Stimulated activated CD4-positive, alpha-beta T cell treated with anti-CD3 and anti-CD28 coated beads, Interleukin-12 subunit alpha, Interleukin-12 subunit beta, amount 100 ng/mL, for 24 hours (primary cell): ENCODE measurements around the gene LINC00305.

Source experiments
- DNase-seq, 2 experiments: peaks; one replicate each; pipeline ENCODE4 v3.0.0-alpha.2; 2020; ENCODE audit warnings: low read depth in 2 of 2

Gene LINC00305

DNA sequence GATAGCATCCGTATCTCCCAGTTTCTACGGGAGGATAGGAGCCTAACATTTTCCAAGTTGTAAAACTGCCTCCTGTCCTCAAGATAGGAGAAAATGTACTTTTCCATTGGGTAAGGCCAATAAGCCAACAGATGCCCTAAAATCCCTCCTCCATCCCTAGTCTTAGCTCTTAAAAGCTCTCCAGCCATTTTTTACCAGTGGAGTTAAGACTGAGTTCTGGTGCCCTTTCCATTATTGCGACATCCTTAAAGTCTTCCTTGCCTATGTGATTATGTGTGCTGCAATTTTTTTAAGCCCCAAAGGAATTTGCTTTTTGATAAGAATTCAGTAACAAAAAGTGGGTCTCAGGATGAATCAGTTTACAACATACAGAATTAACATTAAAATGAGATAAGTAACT lies 33.0 kb downstream of the LINC00305 start:
- DNase-seq, result no peak

- no peak for DNase-seq
Measured at GRCh38 chr18:64111950-64112349, 36.9 kb downstream of the LINC00305 start.

DNA sequence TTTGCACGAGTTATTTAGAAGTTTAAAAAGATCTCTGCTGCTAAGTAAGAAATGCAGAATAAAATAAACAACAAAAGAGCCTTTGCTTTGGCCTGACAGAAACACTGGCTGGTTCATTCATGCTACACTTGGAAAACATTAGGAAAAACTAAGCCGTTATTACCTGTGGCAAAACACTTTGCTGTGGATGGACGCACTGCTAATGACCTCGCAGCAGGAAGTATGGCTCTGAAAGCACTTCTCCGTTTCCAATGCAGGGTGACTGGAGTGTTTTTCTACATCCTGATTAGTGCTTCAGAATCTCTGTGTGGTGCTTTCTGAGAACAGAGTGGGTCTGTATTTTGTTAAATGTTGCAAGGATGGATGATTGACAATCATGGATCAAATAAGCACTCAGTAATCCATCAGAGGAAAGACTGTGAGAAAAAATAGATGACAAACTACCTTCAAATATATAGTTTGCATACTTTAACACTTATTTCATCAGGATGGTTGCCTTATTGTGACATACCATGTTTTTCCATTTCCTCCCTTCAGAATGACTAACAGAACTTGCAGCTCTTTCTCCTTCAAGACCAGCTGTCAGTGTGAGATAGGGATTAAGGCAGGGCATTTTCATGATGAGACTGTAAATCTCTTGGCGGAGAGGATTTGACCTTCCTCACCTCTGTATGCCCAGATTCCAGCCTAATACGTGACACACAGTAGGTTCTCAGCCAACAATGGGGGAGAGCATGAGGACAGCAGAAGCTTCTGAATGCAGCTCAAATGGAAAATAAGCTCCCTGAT lies 38.0 kb downstream of the LINC00305 start:
- no peak for DNase-seq

GRCh38 chr18:64103986-64104385 lies 44.9 kb downstream of the LINC00305 start:
- DNase-seq, result no peak

DNA sequence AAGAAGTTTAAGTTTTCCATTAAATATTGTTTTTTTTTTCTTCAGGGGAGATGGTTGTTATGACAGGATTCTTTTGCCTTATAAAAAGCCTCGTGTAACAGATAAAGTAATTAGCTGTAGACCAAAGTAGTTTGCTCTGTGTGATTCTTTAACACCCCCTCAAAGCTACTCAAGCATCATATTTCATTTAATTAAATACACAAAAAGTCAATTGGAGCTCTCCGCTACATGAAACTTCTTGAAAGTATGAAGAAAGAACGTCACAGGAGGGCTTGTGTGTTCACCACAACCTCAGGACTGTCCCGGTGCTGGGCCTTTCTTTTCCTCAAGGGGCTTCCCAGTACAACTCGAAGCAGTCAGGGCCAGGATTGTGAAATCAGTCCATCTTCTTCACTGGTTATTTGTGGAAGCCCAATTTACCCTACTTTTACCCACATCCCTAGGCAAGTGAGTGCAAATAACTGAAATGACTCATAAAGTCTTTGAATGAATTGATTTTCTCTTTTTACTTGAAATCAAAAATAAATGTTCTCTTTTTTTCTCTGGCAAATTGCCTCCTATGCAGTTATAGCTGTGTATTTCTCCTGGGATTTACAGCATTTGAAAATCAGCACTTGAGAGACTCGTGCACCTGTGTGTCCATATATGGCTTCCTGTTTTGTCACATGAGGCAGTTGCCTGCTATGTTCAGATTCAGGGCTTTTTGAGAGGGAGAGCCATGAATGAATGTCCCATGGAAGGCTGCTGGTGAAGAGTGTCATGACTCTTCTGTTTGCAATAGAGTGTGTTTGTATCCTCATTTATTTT lies 48.6 kb downstream of the LINC00305 start:
- no peak for DNase-seq

- DNase-seq, result no peak
Measured at GRCh38 chr18:64099244-64099643, 49.6 kb downstream of the LINC00305 start.

DNA sequence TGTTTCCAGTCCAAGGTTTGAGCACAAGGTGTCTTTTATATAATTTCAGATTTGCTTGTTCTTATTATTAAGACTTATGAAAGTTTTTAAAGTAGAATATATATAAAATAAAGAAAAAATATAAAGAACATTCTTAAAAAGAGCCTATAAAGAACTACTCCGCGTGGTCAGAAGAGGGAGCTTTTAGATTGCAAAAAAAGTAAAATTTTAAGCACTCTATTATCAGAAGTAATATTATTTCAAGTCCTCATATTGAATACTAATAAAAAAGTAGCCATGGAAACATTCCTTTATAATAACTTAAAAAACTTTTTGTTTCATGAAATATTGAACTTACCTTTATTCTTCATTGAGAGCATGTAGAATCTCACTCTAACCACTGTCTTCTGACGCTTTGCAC lies 51.4 kb downstream of the LINC00305 start:
- no peak for DNase-seq

DNA sequence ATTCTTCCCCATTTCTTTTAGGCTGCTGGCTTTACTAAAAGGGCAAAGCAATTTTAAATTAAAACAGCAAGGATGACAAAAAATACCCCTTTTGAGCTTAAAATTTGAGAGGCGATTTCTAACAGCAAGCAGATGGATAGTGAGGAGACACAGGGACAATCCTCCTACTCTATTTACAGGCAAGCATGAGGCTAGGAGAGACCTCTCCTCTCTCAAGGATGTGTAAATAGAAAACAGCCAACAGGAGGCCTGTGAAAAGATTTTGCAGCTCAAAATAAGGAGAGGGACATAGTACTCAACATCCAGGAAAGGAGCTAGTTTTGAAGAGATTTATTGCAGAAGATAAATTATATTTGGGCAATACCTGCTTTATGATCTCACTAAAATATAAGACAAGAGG lies 53.8 kb downstream of the LINC00305 start:
- no peak for DNase-seq

DNA sequence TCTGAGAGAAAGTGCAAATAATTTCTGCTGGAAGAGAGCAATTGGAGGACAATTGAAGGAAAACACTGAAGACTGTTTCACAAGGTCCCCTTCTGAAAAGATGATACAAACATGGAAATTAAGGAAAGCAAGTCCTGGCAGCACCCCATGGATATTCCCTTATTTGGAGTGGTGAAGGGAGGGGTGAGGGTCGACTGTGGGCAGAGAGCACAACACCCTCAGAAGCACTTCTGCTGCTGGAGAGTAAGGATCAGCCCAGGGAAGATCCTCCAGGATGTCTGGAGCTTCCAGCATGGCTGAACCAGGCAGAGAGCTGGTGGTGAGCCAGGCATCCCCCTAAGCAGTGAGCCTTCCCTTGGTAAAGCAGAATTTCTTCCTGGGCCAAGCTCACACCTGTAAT lies 54.7 kb downstream of the LINC00305 start:
- DNase-seq, result no peak

GRCh38 chr18:64091526-64091925 lies 57.4 kb downstream of the LINC00305 start:
- DNase-seq, result no peak

GRCh38 chr18:64090876-64091275 lies 58.0 kb downstream of the LINC00305 start:
- DNase-seq, result no peak

DNA sequence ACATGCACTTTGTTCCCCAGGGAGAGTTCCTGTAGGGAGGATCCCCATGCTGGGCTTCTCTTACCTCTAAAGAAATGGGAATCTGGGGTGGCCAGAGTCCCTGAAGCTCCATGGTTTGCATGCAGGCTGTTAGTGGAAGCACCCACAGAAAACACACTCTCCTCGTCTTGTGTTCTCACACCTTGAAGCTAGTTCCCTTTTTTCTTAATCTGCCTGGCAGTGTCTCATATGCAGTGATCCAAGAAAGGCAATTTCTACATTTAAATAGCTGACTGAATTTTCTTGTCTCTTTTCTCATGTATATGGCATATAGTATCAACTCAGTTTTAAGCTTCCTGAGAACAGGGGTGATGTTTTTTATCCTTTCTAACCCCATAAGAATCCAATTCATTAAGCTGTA lies 65.0 kb downstream of the LINC00305 start:
- no peak for DNase-seq

DNA sequence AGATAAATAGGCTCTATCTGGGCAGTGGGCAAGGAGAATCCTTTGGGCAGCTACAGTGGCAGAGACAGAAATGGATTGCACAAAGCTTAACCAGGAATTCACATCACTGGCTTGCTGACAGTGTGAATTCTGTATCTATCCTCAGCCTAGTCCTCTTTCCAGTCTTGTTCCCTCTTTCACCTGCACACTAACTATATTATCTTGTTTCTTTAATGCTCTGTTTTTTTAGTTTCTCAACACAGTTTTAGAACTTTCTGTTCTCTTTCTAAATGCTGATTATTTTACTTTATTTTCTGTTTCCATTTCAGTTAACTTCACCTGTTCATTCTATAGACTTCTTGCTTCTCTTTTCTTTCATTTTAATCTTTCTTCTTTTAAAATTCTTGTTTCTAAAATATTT lies 66.4 kb downstream of the LINC00305 start:
- DNase-seq, result no peak

GRCh38 chr18:64082054-64082453 lies 66.8 kb downstream of the LINC00305 start:
- no peak for DNase-seq

- no peak for DNase-seq
Measured at GRCh38 chr18:64073971-64074370, 74.9 kb downstream of the LINC00305 start.

- DNase-seq, result no peak
Measured at GRCh38 chr18:64055019-64055418, 93.9 kb downstream of the LINC00305 start.

DNA sequence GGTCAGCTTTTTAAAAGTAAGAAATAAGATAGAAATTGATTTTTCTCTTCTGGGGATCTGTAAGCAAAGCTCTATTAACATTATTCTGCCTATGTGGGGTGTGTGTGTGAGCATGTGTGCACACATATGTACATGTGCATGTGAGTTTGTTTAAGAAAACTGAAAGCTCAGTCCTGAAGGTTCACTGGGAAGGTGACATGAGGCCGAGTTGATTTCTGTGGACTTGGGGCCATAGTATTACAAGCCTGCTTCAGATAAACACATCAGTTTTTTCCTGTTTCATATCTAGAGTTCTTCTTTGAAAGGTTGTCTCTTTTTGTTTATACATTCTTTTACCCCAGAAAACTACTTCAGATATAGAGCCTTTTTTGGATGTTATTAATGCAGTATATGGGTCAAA lies 95.6 kb downstream of the LINC00305 start:
- DNase-seq, result no peak

GRCh38 chr18:64052772-64053171 lies 96.1 kb downstream of the LINC00305 start:
- no peak for DNase-seq

DNA sequence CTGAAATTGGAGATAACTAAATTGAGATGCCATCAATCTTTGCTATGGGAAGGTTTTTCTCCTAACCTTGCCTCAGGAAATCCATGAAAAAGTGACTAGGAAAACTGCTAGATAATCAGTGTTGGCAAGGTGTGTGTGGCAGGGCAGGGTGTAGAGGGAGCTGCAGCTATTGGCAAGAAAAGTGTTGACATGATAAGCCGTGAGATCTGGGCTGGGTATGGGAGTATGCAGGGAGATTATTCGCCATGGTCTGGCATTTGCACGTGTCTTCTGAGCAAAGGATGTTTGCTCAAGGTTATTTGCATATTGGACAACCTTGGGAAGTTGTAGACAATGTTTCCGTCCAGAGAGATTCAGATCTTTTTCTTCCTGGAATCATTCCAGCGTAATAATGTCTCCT lies 104.3 kb downstream of the LINC00305 start:
- no peak for DNase-seq

DNA sequence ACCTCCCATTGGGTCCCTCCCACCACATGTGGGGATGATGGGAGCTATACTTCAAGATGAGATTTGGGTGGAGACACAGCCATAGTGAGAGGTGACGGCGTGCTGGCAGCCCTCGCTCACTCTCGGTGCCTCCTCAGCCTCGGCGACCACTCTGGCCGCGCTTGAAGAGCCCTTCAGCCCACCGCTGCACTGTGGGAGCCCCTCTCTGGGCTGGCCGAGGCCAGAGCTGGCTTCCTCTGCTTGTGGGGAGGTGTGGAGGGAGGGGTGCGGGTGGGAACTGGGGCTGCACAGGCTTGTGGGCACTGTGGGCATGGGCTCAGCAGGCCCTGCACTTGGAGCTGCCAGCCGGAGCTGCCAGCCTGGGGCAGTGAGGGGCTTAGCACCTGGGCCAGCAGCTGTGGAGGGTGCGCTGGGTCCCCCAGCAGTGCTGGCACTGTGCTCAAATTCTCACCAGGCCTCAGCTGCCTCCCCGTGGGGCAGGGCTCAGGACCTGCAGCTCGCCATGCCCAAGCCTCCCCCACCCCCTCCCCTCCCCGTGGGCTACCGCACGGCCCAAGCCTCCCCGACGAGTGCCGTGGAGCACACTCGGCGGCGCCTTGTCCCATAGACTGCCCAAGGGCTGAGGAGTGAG lies 106.0 kb downstream of the LINC00305 start:
- DNase-seq, result no peak

DNA sequence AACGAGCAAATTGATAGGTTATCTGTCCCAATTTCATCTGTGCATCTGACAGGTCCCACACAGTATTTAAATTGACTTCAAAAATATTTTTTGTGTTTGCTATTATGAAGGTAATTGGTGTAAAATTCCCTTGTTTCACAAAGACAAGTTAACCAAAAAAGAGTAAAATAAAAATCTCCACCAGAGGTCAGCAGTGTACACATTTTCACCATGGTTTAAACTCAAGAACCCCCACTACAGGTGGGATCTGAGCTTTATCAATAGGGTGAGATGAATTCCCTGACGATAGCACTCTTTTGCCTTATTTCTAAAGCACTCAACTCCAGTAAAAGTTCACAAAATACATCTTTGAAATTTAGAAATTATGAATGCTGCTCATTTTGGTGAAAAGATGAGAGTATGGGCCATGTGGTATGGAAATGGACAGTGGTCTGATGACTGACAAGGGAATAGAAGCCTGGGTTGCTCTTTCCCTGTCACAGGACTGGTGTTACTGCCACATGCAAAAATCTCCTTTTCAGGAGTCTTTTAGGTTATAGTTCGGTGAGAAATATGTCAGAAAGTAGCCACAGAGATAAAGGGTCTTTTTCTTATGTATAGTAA lies 111.0 kb downstream of the LINC00305 start:
- DNase-seq, result no peak

DNA sequence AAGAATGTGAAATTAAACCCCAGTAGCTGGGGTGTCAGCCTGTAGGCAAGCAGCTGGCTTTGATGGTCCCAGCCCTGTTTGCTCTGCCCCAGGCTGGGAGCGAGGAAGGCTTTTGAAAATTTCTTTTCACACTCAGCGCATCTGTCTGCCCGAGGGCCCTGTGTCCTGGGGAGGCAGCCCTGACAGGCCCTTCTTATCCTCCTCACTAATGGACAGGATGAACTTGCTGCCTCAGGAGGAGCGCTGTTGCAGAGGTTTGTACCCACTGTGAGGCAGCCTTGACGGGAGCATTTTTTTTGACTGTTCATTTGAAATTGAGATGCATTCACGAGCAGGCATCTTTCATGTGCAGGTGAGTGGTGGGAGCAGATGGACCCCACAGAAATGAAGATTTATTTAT lies 116.6 kb downstream of the LINC00305 start:
- no peak for DNase-seq
